Keratinocyte (primary cell): Measurements from ENCODE around the gene OVCH1. TPM values are rescaled to one million over a fixed set of nuclear protein-coding genes. Genes with fewer than 3 reads are reported as not detected.
"Not testable (repeated sequence)": the region's sequence is repeated elsewhere in the genome, so short reads cannot be mapped to it uniquely, and the experiment has no call there.

Experiments
- DNase-seq: peaks from one replicate; pipeline ENCODE4 v3.0.0-alpha.2; 2011; ENCODE audit warnings: low read depth, missing footprints, low spot score
- FAIRE-seq: peaks from 2 replicates; lab custom pipeline; 2011; peaks lifted over from hg19 to GRCh38; lab: Jason Lieb, UNC
- H2AFZ ChIP-seq: 2 replicates; pipeline ENCODE4 v1.6.0; 2012; ENCODE audit warnings: low read length, control low read depth, inconsistent platforms; ENCODE audit not compliant: control insufficient read depth
- H3K27ac ChIP-seq: 2 replicates; pipeline ENCODE4 v1.5.1; 2011; ENCODE audit warnings: low read length; ENCODE audit not compliant: control insufficient read depth, insufficient read depth
- H3K27me3 ChIP-seq: 3 replicates; pipeline ENCODE4 v1.6.0; 2011; ENCODE audit warnings: low read length; ENCODE audit not compliant: control insufficient read depth, insufficient read depth; ENCODE audit errors: extremely low read depth
- H3K36me3 ChIP-seq, 2 experiments: 2 replicates in 1 of 2; 3 replicates in 1 of 2; pipeline ENCODE4 v1.5.1; 2011; ENCODE audit warnings: low read length in 2 of 2, mild to moderate bottlenecking in 1 of 2; ENCODE audit not compliant: control insufficient read depth in 2 of 2, insufficient read depth in 2 of 2; ENCODE audit errors: extremely low read depth in 1 of 2
- H3K4me1 ChIP-seq: 3 replicates; pipeline ENCODE4 v1.5.1; 2011; ENCODE audit warnings: low read length; ENCODE audit not compliant: control insufficient read depth, insufficient read depth; ENCODE audit errors: extremely low read depth
- H3K4me2 ChIP-seq: 3 replicates; pipeline ENCODE4 v1.6.0; 2011; ENCODE audit warnings: low read depth, low read length; ENCODE audit not compliant: control insufficient read depth, insufficient read depth; ENCODE audit errors: extremely low read depth
- H3K4me3 ChIP-seq, 3 experiments: fragments of 200-600 bp in 1 of 3; sonication (generic) in 1 of 3; 2 replicates in 2 of 3; 3 replicates in 1 of 3; pipeline ENCODE4 v1.5.1; 2011 to 2016; ENCODE audit warnings: low read length in 3 of 3, mild to moderate bottlenecking in 3 of 3, control low read depth in 2 of 3, inconsistent platforms in 1 of 3, low read depth in 1 of 3, mixed read lengths in 1 of 3, mixed run types in 1 of 3, moderate library complexity in 1 of 3; ENCODE audit not compliant: control insufficient read depth in 2 of 3, insufficient read depth in 2 of 3; ENCODE audit errors: extremely low read depth in 1 of 3
- H3K79me2 ChIP-seq: 2 replicates; pipeline ENCODE4 v1.6.0; 2012; ENCODE audit warnings: low read length; ENCODE audit not compliant: control insufficient read depth, insufficient read depth
- H3K9ac ChIP-seq: 3 replicates; pipeline ENCODE4 v1.6.0; 2011; ENCODE audit warnings: low read length; ENCODE audit not compliant: control insufficient read depth, insufficient read depth; ENCODE audit errors: extremely low read depth
- H3K9me1 ChIP-seq: 3 replicates; pipeline ENCODE4 v1.6.0; 2011; ENCODE audit warnings: low read length; ENCODE audit not compliant: control insufficient read depth, insufficient read depth; ENCODE audit errors: extremely low read depth
- H3K9me3 ChIP-seq: 2 replicates; pipeline ENCODE4 v1.5.1; 2012; ENCODE audit warnings: low read depth, low read length; ENCODE audit not compliant: control insufficient read depth
- H4K20me1 ChIP-seq: 3 replicates; pipeline ENCODE4 v1.6.0; 2011; ENCODE audit warnings: low read length; ENCODE audit not compliant: control insufficient read depth, insufficient read depth; ENCODE audit errors: extremely low read depth
- CTCF ChIP-seq, 3 experiments: IDR thresholded peaks in 1 of 3; conservative IDR thresholded peaks in 1 of 3; optimal IDR thresholded peaks in 1 of 3; 2 replicates in 2 of 3; 3 replicates in 1 of 3; pipeline versions ENCODE3 to v1.5.1; 2011; ENCODE audit warnings: low read length in 3 of 3, mild to moderate bottlenecking in 3 of 3, moderate library complexity in 2 of 3, control low read depth in 1 of 3, inconsistent platforms in 1 of 3; ENCODE audit not compliant: insufficient read depth in 2 of 3; ENCODE audit errors: extremely low read depth in 1 of 3
- EZH2 ChIP-seq: IDR thresholded peaks from one replicate; pipeline ENCODE4 v1.6.1; 2012; ENCODE audit warnings: inconsistent platforms, mild to moderate bottlenecking, low read length, moderate library complexity
- dilution Hi-C: fragments of 300-500 bp; cut with MboI; formaldehyde crosslinking; loops from one replicate; pipeline ENCODE4 v1.7.0; 2020; ENCODE audit warnings: low sequenced_read_pairs; ENCODE audit not compliant: extremely low pct_ligation_motif_present
- polyA plus RNA-seq, 5 experiments: library from polyadenylated mRNA; depleted of rRNA in 3 of 5; stranded (reverse) in 3 of 5; stranded (forward) in 1 of 5; unstranded in 1 of 5; fragments of >200 nt; gene quantifications; 1 replicate in 1 of 5; 2 replicates in 3 of 5; 3 replicates in 1 of 5; pipeline versions ENCODE4 v1.2.1 to v1.2.3, GENCODE V29; 2011 to 2012; ENCODE audit warnings: missing spikeins in 2 of 5, low read depth in 1 of 5, low replicate concordance in 1 of 5

OVCH1 gene
- polyA plus RNA-seq, 1 donor (not counting 4 experiments of a cell fraction or from before 2014, with no cell fraction given), result 0.04 TPM

DNA sequence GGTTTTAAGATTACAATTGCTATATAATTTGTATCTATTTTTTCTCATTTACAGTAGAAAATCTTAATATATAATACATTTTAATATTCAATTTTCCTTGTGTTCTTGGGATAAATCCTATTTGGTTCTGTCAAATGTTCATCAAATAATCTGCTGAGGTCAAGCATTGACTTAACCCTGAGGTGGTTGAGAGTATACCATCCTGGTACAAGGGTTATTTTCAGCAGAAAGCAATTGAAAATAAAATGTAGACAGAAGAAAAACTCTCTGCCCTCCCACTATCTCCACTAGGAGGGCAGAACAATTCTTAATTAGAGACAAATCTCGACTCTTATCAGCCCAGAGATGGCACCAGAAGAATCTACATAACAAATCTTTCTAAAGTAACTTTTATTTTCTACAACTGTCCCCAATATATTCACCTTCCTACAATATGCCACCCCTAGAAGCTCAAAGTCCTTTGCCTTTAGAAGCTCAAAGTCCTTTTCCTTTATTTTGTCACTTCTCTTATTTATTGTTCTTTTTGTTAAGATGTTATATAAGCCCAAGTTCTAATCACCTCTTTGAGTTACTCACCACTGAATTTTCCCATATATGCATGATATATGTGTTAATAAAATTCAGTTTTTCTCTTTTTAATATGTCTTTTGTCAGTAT, 58.6 kb downstream of the OVCH1 start:
- TF ChIP-seq CTCF (optimal IDR thresholded peaks at IDR 0.05 in 1 of 3, IDR thresholded peaks at IDR 0.05 in 1 of 3, conservative IDR thresholded peaks at IDR 0.05 in 1 of 3; ENCODE audit: extremely low read depth in 1 of 3, insufficient read depth in 2 of 3, low read length in 3 of 3) (no peak), EZH2 (no peak)
- Histone ChIP-seq H3K4me2 (no peak overlapping the region), H4K20me1 (no peaks in the 10 kb centered on the region), H3K4me3 (no peak overlapping the region), H3K4me1 (no peaks in the 10 kb centered on the region), H2AFZ (no peak overlapping the region), H3K9ac (no peak overlapping the region), H3K79me2 (no peaks in the 10 kb centered on the region), H3K9me1 (no peaks in the 10 kb centered on the region), H3K9me3 (no peaks in the 10 kb centered on the region), H3K36me3 (no peaks in the 10 kb centered on the region), H3K27ac (no peak overlapping the region), H3K27me3 (no peaks in the 10 kb centered on the region)
- dilution Hi-C loops, result no loop called here
- DNase-seq, result no peak
- FAIRE-seq, result no peak

- dilution Hi-C loops, result no loop called here
- TF ChIP-seq CTCF (optimal IDR thresholded peaks at IDR 0.05 in 1 of 3, IDR thresholded peaks at IDR 0.05 in 1 of 3, conservative IDR thresholded peaks at IDR 0.05 in 1 of 3; ENCODE audit: extremely low read depth in 1 of 3, insufficient read depth in 2 of 3, low read length in 3 of 3) (no peak), EZH2 (no peak)
- no peaks in the 10 kb centered on the region for H3K4me1 ChIP-seq
- H3K4me3 ChIP-seq, result no peak overlapping the region
- no peak for DNase-seq
- no peak overlapping the region for H3K27ac ChIP-seq
- H3K9me3 ChIP-seq, result no peaks in the 10 kb centered on the region
- no peaks in the 10 kb centered on the region for H3K27me3 ChIP-seq
- no peak overlapping the region for H3K4me2 ChIP-seq
- H3K79me2 ChIP-seq, result no peaks in the 10 kb centered on the region
- no peak for FAIRE-seq
- H4K20me1 ChIP-seq, result no peaks in the 10 kb centered on the region
- no peak overlapping the region for H2AFZ ChIP-seq
- no peak overlapping the region for H3K9ac ChIP-seq
- H3K9me1 ChIP-seq, result no peaks in the 10 kb centered on the region
- no peaks in the 10 kb centered on the region for H3K36me3 ChIP-seq
Observed at GRCh38 chr12:29437575-29437974, 59.9 kb downstream of the OVCH1 start.

DNA sequence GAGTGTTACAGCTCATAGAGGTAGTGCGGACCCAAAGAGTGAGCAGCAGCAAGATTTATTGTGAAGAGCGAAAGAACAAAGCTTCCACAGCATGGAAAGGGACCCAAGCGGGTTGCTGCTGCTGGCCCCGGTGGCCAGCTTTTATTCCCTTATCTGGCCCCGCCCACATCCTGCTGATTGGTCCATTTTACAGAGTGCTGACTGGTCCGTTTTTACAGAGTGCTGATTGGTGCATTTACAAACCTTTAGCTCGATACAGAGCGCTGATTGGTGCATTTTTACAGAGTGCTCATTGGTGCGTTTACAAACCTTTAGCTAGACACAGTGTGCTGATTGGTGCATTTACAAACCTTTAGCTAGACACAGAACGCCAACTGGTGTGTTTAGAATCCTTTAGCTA, 60.7 kb downstream of the OVCH1 start:
- H3K36me3 ChIP-seq, H3K4me1 ChIP-seq, H3K9me1 ChIP-seq, H3K9ac ChIP-seq, H3K79me2 ChIP-seq, H3K9me3 ChIP-seq, H4K20me1 ChIP-seq, H3K4me2 ChIP-seq, dilution Hi-C loops, FAIRE-seq, H3K27me3 ChIP-seq, H3K27ac ChIP-seq, H3K4me3 ChIP-seq, DNase-seq, H2AFZ ChIP-seq: not testable (repeated sequence)
